ENCODE measurements around the gene ETS2. TPM values are rescaled to one million over a fixed set of nuclear protein-coding genes. Genes with fewer than 3 reads are reported as not detected.
"Not testable (repeated sequence)": the region's sequence is repeated elsewhere in the genome, so short reads cannot be mapped to it uniquely, and the experiment has no call there.

Gene ETS2
- total RNA-seq, 1 donor from 2014 or later, result 16.2 TPM

GRCh38 chr21:38825921-38826320, 20.2 kb downstream of the ETS2 start:
- Mint-ChIP-seq H3K4me1 (ENCODE audit: low read depth, unreplicated experiment) (no peaks in the 10 kb centered on the region), H3K36me3 (ENCODE audit: unreplicated experiment) (no peaks in the 10 kb centered on the region), H3K9me3 (ENCODE audit: unreplicated experiment) (peaks cover 1% of the 10 kb centered on the region), H3K4me3 (ENCODE audit: unreplicated experiment) (no peak overlapping the region), H3K27ac (ENCODE audit: unreplicated experiment) (no peak overlapping the region), H3K27me3 (ENCODE audit: unreplicated experiment) (no peaks in the 10 kb centered on the region)
- TF ChIP-seq CTCF (IDR thresholded peaks at IDR 0.05; ENCODE audit: partially characterized antibody, unreplicated experiment), result no peak
- no peak for DNase-seq

- H3K27ac Mint-ChIP-seq (ENCODE audit: unreplicated experiment); H3K4me1 Mint-ChIP-seq (ENCODE audit: low read depth, unreplicated experiment); H3K27me3 Mint-ChIP-seq (ENCODE audit: unreplicated experiment); H3K9me3 Mint-ChIP-seq (ENCODE audit: unreplicated experiment); DNase-seq; H3K36me3 Mint-ChIP-seq (ENCODE audit: unreplicated experiment); H3K4me3 Mint-ChIP-seq (ENCODE audit: unreplicated experiment): not testable (repeated sequence)
Observed at GRCh38 chr21:38828111-38828510, 22.4 kb downstream of the ETS2 start.

GRCh38 chr21:38830671-38831525, 25.2 kb downstream of the ETS2 start:
- no peak for TF ChIP-seq CTCF (IDR thresholded peaks at IDR 0.05; ENCODE audit: partially characterized antibody, unreplicated experiment)
- H3K9me3 Mint-ChIP-seq (ENCODE audit: unreplicated experiment), result peaks cover 1% of the 10 kb centered on the region
- H3K4me1 Mint-ChIP-seq (ENCODE audit: low read depth, unreplicated experiment), result no peaks in the 10 kb centered on the region
- no peak for DNase-seq
- no peak overlapping the region for H3K4me3 Mint-ChIP-seq (ENCODE audit: unreplicated experiment)
- no peak overlapping the region for H3K27ac Mint-ChIP-seq (ENCODE audit: unreplicated experiment)
- H3K27me3 Mint-ChIP-seq (ENCODE audit: unreplicated experiment), result no peaks in the 10 kb centered on the region
- H3K36me3 Mint-ChIP-seq (ENCODE audit: unreplicated experiment), result no peaks in the 10 kb centered on the region

GRCh38 chr21:38831526-38832467, 26.1 kb downstream of the ETS2 start:
- no peaks in the 10 kb centered on the region for H3K27me3 Mint-ChIP-seq (ENCODE audit: unreplicated experiment)
- H3K9me3 Mint-ChIP-seq (ENCODE audit: unreplicated experiment), result peaks cover 1% of the 10 kb centered on the region
- no peak for DNase-seq
- no peak for TF ChIP-seq CTCF (IDR thresholded peaks at IDR 0.05; ENCODE audit: partially characterized antibody, unreplicated experiment)
- H3K4me1 Mint-ChIP-seq (ENCODE audit: low read depth, unreplicated experiment), result no peaks in the 10 kb centered on the region
- H3K4me3 Mint-ChIP-seq (ENCODE audit: unreplicated experiment), result no peak overlapping the region
- H3K27ac Mint-ChIP-seq (ENCODE audit: unreplicated experiment), result no peak overlapping the region
- H3K36me3 Mint-ChIP-seq (ENCODE audit: unreplicated experiment), result no peaks in the 10 kb centered on the region

- no peaks in the 10 kb centered on the region for H3K27me3 Mint-ChIP-seq (ENCODE audit: unreplicated experiment)
- no peak for DNase-seq
- no peak for TF ChIP-seq CTCF (IDR thresholded peaks at IDR 0.05; ENCODE audit: partially characterized antibody, unreplicated experiment)
- H3K9me3 Mint-ChIP-seq (ENCODE audit: unreplicated experiment), result no peaks in the 10 kb centered on the region
- no peak overlapping the region for H3K27ac Mint-ChIP-seq (ENCODE audit: unreplicated experiment)
- H3K4me3 Mint-ChIP-seq (ENCODE audit: unreplicated experiment), result no peak overlapping the region
- H3K36me3 Mint-ChIP-seq (ENCODE audit: unreplicated experiment), result no peaks in the 10 kb centered on the region
- no peaks in the 10 kb centered on the region for H3K4me1 Mint-ChIP-seq (ENCODE audit: low read depth, unreplicated experiment)
Observed at GRCh38 chr21:38832664-38833063, 26.9 kb downstream of the ETS2 start.

Data from glutamatergic neuron (in vitro differentiated cells).